Neuron (in vitro differentiated cells): ENCODE data around the gene OR52N2.

Experiments
- H2AFZ ChIP-seq: one replicate; pipeline ENCODE4 v1.6.1; 2013; ENCODE audit warnings: low read depth, mild to moderate bottlenecking, inconsistent platforms, low read length, moderate library complexity
- H3K27me3 ChIP-seq: one replicate; pipeline ENCODE4 v1.6.1; 2013; ENCODE audit warnings: low read length; ENCODE audit not compliant: insufficient read depth
- H3K36me3 ChIP-seq: one replicate; pipeline ENCODE4 v1.6.1; 2013; ENCODE audit warnings: low read length; ENCODE audit not compliant: insufficient read depth
- H3K4me1 ChIP-seq: one replicate; pipeline ENCODE4 v1.6.1; 2013; ENCODE audit warnings: low read length; ENCODE audit not compliant: insufficient read depth
- H3K4me3 ChIP-seq: 2 replicates; pipeline ENCODE4 v1.5.1; 2013; ENCODE audit warnings: mild to moderate bottlenecking, low read length, moderate library complexity
- H3K9me3 ChIP-seq: one replicate; pipeline ENCODE4 v1.6.1; 2013; ENCODE audit warnings: low read length

Gene OR52N2

GRCh38 chr11:5833446-5833845 is 24.7 kb downstream of the OR52N2 start:
- no peaks in the 10 kb centered on the region for H3K36me3 ChIP-seq
- no peaks in the 10 kb centered on the region for H3K4me1 ChIP-seq
- H3K9me3 ChIP-seq, result no peaks in the 10 kb centered on the region
- H2AFZ ChIP-seq, result no peak overlapping the region
- H3K27me3 ChIP-seq, result no peaks in the 10 kb centered on the region
- H3K4me3 ChIP-seq, result no peak overlapping the region

- H2AFZ ChIP-seq, result no peak overlapping the region
- H3K9me3 ChIP-seq, result no peaks in the 10 kb centered on the region
- H3K4me1 ChIP-seq, result no peaks in the 10 kb centered on the region
- no peaks in the 10 kb centered on the region for H3K27me3 ChIP-seq
- H3K4me3 ChIP-seq, result no peak overlapping the region
- no peaks in the 10 kb centered on the region for H3K36me3 ChIP-seq
Observed at GRCh38 chr11:5837695-5838094, 29.0 kb downstream of the OR52N2 start.

GRCh38 chr11:5841797-5842196 is 33.1 kb downstream of the OR52N2 start, which contains the start of gene OR52E6:
Gene OR52E6, minus strand, starts transcription at chr11:5841897. Its CDS starts 0 bp downstream, at chr11:5841897.
- H2AFZ ChIP-seq, result no peak within 1 kb of the TSS
- H3K4me1 ChIP-seq, result no peaks in the 10 kb centered on the region
- no peak within 1 kb of the TSS for H3K4me3 ChIP-seq
- H3K27me3 ChIP-seq, result no peaks in the 10 kb centered on the region
- H3K9me3 ChIP-seq, result no peaks in the 10 kb centered on the region
- no peaks in the 10 kb centered on the region for H3K36me3 ChIP-seq

GRCh38 chr11:5846701-5847100 is 38.0 kb downstream of the OR52N2 start:
- no peaks in the 10 kb centered on the region for H3K4me1 ChIP-seq
- H3K27me3 ChIP-seq, result no peaks in the 10 kb centered on the region
- no peak overlapping the region for H3K4me3 ChIP-seq
- no peak overlapping the region for H2AFZ ChIP-seq
- H3K9me3 ChIP-seq, result no peaks in the 10 kb centered on the region
- H3K36me3 ChIP-seq, result no peaks in the 10 kb centered on the region

GRCh38 chr11:5847711-5848110 is 39.0 kb downstream of the OR52N2 start:
- H3K27me3 ChIP-seq, result no peaks in the 10 kb centered on the region
- no peaks in the 10 kb centered on the region for H3K9me3 ChIP-seq
- H3K4me3 ChIP-seq, result no peak overlapping the region
- no peaks in the 10 kb centered on the region for H3K36me3 ChIP-seq
- H2AFZ ChIP-seq, result no peak overlapping the region
- no peaks in the 10 kb centered on the region for H3K4me1 ChIP-seq

GRCh38 chr11:5851002-5851401 is 42.3 kb downstream of the OR52N2 start:
- H2AFZ ChIP-seq, result no peak overlapping the region
- no peaks in the 10 kb centered on the region for H3K9me3 ChIP-seq
- H3K4me1 ChIP-seq, result no peaks in the 10 kb centered on the region
- no peaks in the 10 kb centered on the region for H3K27me3 ChIP-seq
- no peaks in the 10 kb centered on the region for H3K36me3 ChIP-seq
- no peak overlapping the region for H3K4me3 ChIP-seq

GRCh38 chr11:5857590-5857989 is 48.9 kb downstream of the OR52N2 start, which contains the start of gene OR52E8:
Gene OR52E8, minus strand, starts transcription at chr11:5857690. Its CDS starts 0 bp downstream, at chr11:5857690.
- Histone ChIP-seq H3K9me3 (no peaks in the 10 kb centered on the region), H3K27me3 (no peaks in the 10 kb centered on the region), H3K4me1 (no peaks in the 10 kb centered on the region), H2AFZ (no peak within 1 kb of the TSS), H3K36me3 (no peaks in the 10 kb centered on the region), H3K4me3 (no peak within 1 kb of the TSS)

- Histone ChIP-seq H3K9me3 (no peaks in the 10 kb centered on the region), H3K4me1 (no peaks in the 10 kb centered on the region), H3K4me3 (no peak overlapping the region), H3K36me3 (no peaks in the 10 kb centered on the region), H2AFZ (no peak overlapping the region), H3K27me3 (no peaks in the 10 kb centered on the region)
Observed at GRCh38 chr11:5865826-5866225, 57.1 kb downstream of the OR52N2 start.
